Left hindlimb (tissue), 1 donor: ENCODE measurements around the gene UBE2R2.

Experiments used
- DNase-seq: peaks from one replicate; pipeline ENCODE4 v3.0.0-alpha.2; 2018

The UBE2R2 gene

DNA sequence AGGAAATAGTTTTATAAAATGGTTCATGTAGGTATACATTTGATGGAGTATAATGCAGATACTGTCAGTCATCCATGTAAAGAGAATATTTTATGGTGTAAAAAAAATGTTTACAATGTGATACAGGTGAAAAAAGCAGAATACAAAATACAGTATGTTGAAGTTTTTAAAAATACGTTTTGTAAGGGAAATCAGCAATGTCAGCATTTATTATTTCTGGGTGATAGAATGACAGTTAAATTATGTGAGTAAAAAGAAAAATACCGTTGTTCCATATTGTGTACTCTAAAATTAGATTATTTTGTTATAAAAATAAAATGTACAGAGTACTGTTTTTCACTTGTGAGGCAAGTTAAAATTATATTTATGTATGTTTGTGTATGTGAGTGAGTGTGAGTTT, 69.0 kb downstream of the UBE2R2 start:
- no peak for DNase-seq

GRCh38 chr9:33893861-33894260, 76.9 kb downstream of the UBE2R2 start:
- no peak for DNase-seq

DNA sequence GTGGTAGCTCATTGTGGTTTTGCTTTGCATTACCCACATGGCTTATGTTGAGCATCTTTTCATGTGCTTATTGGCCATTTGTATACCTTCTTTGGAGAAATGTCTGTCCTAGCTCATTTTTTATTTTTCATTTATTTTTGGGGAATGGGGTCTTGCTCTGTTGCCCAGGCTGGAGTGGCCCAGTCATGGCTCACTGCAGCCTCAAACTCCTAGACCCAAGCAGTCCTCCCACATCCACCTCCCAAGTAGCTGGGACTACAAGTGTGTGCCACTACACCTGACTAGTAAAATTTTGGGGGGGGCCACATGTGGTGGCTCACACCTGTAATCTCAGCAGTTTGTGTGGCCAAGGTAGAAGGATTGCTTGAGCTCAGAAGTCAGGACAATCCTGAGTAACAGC, 77.4 kb downstream of the UBE2R2 start:
- DNase-seq = no peak

- no peak for DNase-seq
Observed at GRCh38 chr9:33903157-33903780, 86.3 kb downstream of the UBE2R2 start.

- no peak for DNase-seq
Observed at GRCh38 chr9:33905137-33905536, 88.2 kb downstream of the UBE2R2 start.

DNA sequence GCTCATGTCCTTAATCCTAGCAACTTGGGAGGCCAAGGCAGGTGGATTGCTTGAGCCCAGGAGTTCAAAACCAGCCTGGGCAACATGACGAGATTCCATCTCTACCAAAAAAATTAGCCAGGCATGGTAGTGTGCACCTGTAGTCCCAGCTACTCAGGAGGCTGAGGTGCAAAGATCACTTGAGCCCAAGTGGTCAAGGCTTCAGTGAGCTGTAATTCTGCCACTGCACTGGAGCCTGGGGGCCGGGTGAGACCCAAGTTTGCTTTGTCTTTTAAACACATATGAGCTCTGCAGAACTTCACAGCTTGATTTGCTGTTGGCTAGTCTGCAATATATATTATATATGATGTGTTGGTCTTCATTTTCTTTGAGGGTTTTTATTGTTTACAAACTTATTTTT, 89.8 kb downstream of the UBE2R2 start:
- DNase-seq = no peak

DNA sequence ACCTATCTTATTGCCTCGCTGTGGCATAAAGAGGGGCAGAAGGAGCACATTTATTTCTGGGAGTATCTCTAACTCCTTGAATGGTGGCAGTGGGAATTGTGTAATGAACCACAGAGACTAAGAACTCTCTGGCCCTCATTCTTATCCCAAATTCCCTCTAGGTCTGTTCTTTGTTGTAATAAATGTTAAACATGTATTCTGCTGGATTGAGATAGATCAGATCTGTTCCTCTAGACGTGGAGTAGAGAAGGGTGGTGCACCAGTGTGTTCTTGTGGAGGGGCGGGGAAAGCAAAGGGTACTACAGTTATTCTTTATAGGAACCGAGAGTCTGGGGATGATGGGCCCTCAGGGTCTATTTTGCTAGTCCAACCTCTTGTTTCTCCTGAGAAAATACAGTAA, 90.4 kb downstream of the UBE2R2 start:
- DNase-seq = no peak

GRCh38 chr9:33908114-33908513, 91.2 kb downstream of the UBE2R2 start:
- DNase-seq = no peak

- DNase-seq = no peak
Observed at GRCh38 chr9:33908749-33909148, 91.8 kb downstream of the UBE2R2 start.

DNA sequence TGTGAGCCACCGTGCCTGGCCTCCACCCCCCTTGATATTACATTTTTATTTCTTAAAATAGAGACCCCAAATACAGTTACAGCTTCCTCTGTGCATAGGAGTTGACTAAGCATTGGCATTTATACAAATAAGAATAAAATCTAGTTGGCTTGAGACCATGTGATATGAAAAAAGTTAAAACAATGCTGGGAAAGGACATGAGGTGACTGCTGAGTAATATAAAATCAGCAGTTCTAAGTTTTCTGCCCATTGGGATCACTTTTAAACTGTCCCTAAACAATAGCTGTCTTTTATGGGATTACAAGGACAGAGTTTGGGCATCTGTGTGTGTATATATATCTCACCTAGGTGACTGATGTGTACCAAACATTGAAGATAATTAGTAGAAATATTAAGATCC, 96.6 kb downstream of the UBE2R2 start:
- no peak for DNase-seq

GRCh38 chr9:33914887-33915628, 98.1 kb downstream of the UBE2R2 start:
- no peak for DNase-seq

DNA sequence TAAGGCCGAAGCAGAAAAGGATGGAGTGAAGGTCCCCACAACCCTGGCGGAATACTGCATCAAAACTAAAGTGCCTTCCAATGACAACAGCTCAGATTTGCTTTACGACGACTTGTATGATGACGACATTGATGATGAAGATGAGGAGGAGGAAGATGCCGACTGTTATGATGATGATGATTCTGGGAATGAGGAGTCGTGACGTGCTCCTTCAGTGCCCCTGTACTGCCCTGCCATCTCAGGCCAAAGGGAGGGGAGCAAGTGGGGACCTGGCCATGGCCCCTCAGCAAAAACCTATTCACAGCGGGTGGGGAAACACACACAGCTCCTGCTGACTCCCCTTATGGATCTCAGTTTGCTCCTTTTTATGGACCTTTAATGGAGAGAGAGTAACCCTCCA, 100.1 kb downstream of the UBE2R2 start:
- no peak for DNase-seq

- no peak for DNase-seq
Observed at GRCh38 chr9:33919276-33919897, 102.4 kb downstream of the UBE2R2 start.

DNA sequence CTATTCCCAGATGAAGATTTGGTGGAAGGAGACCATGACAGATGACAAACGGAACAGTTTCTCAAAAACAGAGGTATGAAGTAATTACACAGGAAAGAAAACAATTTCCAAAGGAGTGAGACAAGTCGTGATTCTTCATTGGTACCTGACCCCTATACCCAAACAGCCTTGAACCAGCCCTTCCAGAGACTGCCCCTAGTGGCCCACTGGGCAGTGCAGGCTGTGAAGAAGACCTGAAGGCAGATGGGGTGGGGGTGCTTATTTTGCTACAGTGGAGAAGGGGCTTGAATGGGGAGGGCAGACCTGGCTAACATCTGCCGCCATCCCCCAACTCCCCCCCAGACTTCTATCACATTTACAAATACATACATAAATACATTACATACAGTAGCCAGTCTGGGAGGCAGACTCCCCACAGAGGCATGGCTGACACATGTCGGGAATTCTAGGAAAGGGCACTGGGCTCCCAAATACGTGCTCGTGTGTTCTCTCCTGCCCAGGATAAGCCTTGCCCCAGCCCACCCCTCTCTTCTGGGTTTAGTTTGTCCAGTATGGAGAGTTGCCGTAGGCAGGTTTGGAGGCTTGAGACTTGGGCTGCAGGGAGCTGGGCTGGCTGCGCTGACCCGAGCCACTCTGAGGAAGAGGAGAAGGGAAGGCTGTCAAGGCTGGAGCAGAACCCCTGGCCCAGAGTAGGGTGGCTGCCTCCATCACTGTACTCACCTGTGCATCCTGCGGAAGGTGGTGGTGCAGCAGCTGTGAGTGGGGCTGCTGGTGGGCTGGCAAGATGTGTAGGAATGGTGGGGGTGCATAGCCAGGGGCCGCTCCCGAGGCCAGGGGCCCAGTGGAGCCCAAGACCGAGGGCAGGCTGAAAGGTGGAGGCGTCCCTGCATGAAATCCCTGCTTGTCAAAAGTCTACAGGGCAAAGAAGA, 105.3 kb downstream of the UBE2R2 start:
- DNase-seq = no peak

- no peak for DNase-seq
Observed at GRCh38 chr9:33923079-33923478, 106.1 kb downstream of the UBE2R2 start.

- no peak for DNase-seq
Observed at GRCh38 chr9:33923998-33924701, 107.2 kb downstream of the UBE2R2 start.

DNA sequence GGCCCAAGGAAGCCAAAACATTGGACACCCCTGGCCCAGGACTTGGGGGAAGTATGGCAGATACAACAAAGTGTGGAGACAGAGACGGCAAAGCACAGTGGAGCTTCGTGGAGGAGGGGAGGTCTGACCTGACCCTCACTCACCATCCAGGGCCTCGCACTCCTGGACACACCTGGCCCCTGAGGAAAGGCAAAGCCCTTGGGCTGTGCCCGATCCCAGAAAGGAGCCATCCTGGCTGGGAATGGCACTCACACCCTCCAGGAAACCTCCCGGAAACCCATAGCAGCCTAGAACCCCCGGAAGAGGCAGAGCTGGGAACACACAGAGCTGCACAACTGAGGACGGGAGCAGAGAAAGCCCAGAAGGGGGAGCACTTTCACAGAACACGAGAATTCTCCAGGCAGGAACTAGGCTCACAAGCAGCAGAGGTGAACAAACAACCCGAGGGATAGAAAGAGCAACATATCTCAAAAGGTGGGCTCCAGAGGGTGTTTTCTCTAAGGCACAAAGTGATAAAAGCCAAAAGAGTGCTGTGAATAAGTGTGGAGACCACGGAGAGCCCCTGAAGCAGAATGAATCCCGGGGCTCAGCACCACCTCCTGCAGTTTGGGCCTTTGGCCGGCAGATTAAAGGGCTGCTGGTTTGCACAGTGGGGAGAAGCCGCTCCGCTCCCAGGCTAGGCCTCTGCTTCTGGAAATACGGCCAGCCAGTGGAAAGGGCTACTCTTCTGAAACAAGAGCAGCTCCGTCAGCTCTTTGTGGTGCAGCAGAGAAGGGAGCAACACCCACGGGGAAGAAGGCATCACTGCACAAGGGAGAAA, 108.2 kb downstream of the UBE2R2 start:
- no peak for DNase-seq

GRCh38 chr9:33926746-33927485, 110.0 kb downstream of the UBE2R2 start:
- DNase-seq = no peak

DNA sequence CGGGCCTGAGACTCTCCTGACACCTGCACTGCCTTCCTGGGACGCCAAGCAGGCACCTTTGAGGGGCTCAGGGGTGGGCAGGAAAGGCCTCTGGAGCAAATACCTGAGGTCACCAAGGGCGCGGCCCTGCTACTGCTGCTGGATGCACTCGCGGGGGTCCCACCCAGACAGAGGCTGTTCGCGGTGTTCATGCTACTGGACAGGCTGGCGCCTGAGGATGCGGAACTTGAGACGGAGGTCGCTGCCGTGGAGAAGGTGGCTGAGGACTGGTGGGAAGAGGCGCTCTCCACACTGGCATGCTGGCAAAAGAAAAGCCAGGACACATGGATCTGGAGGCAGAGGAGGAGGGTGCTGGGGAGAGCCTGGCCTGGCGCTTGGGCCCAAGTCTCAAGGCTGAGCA, 110.7 kb downstream of the UBE2R2 start:
- no peak for DNase-seq

DNA sequence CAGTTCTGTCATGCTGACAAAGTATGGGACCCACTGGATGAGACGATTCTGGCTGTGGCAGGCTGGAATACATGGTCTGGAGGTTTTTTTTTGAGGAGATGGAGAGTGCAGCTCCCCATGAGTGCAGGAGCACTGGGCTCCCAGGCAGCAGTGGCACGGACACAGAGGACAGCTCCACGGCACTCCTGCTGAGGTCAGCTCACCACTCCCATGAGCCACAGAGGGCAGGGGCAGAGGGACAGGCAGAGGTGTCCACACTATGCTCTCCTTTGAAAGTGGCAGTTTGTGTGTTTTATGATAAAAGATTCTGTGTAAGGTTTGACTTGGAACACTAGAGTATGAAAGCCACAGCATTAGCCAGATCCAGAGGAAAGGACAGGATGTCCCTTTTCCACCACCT, 114.4 kb downstream of the UBE2R2 start:
- no peak for DNase-seq
